ENCODE measurements around the gene C6orf118.

- TF ChIP-seq POLR2AphosphoS5 (IDR thresholded peaks at IDR 0.05; ENCODE audit: low read depth, low read length), result no peak
- TF ChIP-seq SIN3A (IDR thresholded peaks at IDR 0.05; ENCODE audit: borderline replicate concordance, insufficient read depth, low read length), result no peak
- TF ChIP-seq REST (IDR thresholded peaks at IDR 0.05; ENCODE audit: insufficient read depth in 1 of 2, low read depth in 2 of 2, low read length in 2 of 2), result no peak
- TF ChIP-seq TAF1 (IDR thresholded peaks at IDR 0.05; ENCODE audit: borderline replicate concordance, insufficient read depth, low read length), result no peak
- no peak for TF ChIP-seq FOXP2 (optimal IDR thresholded peaks at IDR 0.05; ENCODE audit: borderline replicate concordance, extremely low read depth, extremely low read length, insufficient read depth)
These were observed 63.7 kb downstream of the C6orf118 start for GRCh38 chr6:165245701-165246100.

Data from PFSK-1 (cell line).